HG02885 (cell line): Measurements from ENCODE around the gene GLT1D1.
"Not testable (repeated sequence)": the region's sequence is repeated elsewhere in the genome, so short reads cannot be mapped to it uniquely, and the experiment has no call there.

ENCODE experiments used
- ATAC-seq: cut with Tn5 transposase; IDR thresholded peaks from one replicate; pipeline ENCODE4 v1.9.1; 2021; ENCODE audit warnings: mild to moderate bottlenecking; ENCODE audit not compliant: unreplicated experiment, poor library complexity

The GLT1D1 gene

GRCh38 chr12:128820253-128820652, 33.0 kb upstream of the GLT1D1 start:
- ATAC-seq: no peak

- peak; percentile 53 for ATAC-seq
These were observed 32.4 kb upstream of the GLT1D1 start for GRCh38 chr12:128820723-128821432.

GRCh38 chr12:128823216-128823915, 29.9 kb upstream of the GLT1D1 start:
- ATAC-seq: peak; percentile 22

- ATAC-seq: peak; percentile 78
These were observed 29.1 kb upstream of the GLT1D1 start, which contains the start of gene SLC15A4 for GRCh38 chr12:128823916-128824839. SLC15A4 (minus strand) TSS chr12:128823958; CDS start chr12:128823943, 15 bp downstream.

- no peak for ATAC-seq
These were observed 27.4 kb upstream of the GLT1D1 start for GRCh38 chr12:128825835-128826234.

- no peak for ATAC-seq
These were observed 25.6 kb upstream of the GLT1D1 start for GRCh38 chr12:128827724-128828123.

GRCh38 chr12:128829861-128830504, 23.3 kb upstream of the GLT1D1 start:
- peak; percentile 88 for ATAC-seq

GRCh38 chr12:128830505-128830893, 22.8 kb upstream of the GLT1D1 start:
- peak; percentile 58 for ATAC-seq

GRCh38 chr12:128833418-128833817, 19.9 kb upstream of the GLT1D1 start:
- ATAC-seq: no peak

- not testable (repeated sequence) for ATAC-seq
These were observed 13.4 kb upstream of the GLT1D1 start for GRCh38 chr12:128839885-128840284.

- ATAC-seq: peak; percentile 76
These were observed 12.3 kb upstream of the GLT1D1 start for GRCh38 chr12:128840862-128841468.

- no peak for ATAC-seq
These were observed 10.7 kb upstream of the GLT1D1 start for GRCh38 chr12:128842579-128842978.

GRCh38 chr12:128843538-128843937, 9.7 kb upstream of the GLT1D1 start:
- ATAC-seq: no peak

GRCh38 chr12:128844031-128844635, 9.1 kb upstream of the GLT1D1 start:
- peak; percentile 52 for ATAC-seq

GRCh38 chr12:128846671-128847070, 6.6 kb upstream of the GLT1D1 start:
- not testable (repeated sequence) for ATAC-seq

- no peak for ATAC-seq
These were observed 4.9 kb upstream of the GLT1D1 start for GRCh38 chr12:128848371-128848770.

GRCh38 chr12:128849806-128850205, 3.5 kb upstream of the GLT1D1 start:
- ATAC-seq: not testable (repeated sequence)

- ATAC-seq: no peak
These were observed 2.9 kb upstream of the GLT1D1 start for GRCh38 chr12:128850400-128850799.

GRCh38 chr12:128851429-128851828, 1.8 kb upstream of the GLT1D1 start:
- ATAC-seq: not testable (repeated sequence)
